ENCODE results near the gene LIME1. TPM values are rescaled to one million over a fixed set of nuclear protein-coding genes. Genes with fewer than 3 reads are reported as not detected.

LIME1 gene
- total RNA-seq, 1 experiment from 2014 or later, result 13.5 TPM

- Mint-ChIP-seq H3K27me3 (ENCODE audit: low read depth) (no peaks in the 10 kb centered on the region; the same call in 1 of the 2 replicates), H3K27ac (peak overlapping the region in 2 of 3 experiments; percentile 36 to 90; a peak in 2 of 7 replicates), H3K4me3 (no peak overlapping the region), H3K9me3 (no peaks in the 10 kb centered on the region), H3K4me1 (peaks cover 2 to 5% of the 10 kb centered on the region in 2 experiments; a peak in 2 of 4 replicates), H3K36me3 (ENCODE audit: insufficient read depth in 1 of 3, low read depth in 3 of 3) (peaks cover 0 to 15% (median 4%) of the 10 kb centered on the region in 3 experiments; a peak in 3 of 7 replicates)
- no peak overlapping the region for H3K4ac ChIP-seq (ENCODE audit: low read depth, low read length)
- H3K9me3 ChIP-seq (ENCODE audit: control insufficient read depth, low read depth, low read length), result no peaks in the 10 kb centered on the region
- H3K4me1 ChIP-seq (ENCODE audit: insufficient read depth, low read length), result no peaks in the 10 kb centered on the region
- no peak for TF ChIP-seq CTCF (conservative IDR thresholded peaks at IDR 0.05)
- no peak overlapping the region for H4K8ac ChIP-seq (replicated peaks; ENCODE audit: insufficient read length, low read depth, low read length)
- no peak overlapping the region for H4K91ac ChIP-seq (ENCODE audit: insufficient read length, low read depth, low read length)
- no peak overlapping the region for H3K4me2 ChIP-seq (ENCODE audit: insufficient read depth, insufficient read length, low read length)
- no peak for DNase-seq
- H2BK20ac ChIP-seq (ENCODE audit: low read depth, low read length, poor library complexity, severe bottlenecking), result no peak overlapping the region
- no peak overlapping the region for H2BK15ac ChIP-seq (ENCODE audit: low read depth, low read length)
- H3K18ac ChIP-seq (ENCODE audit: insufficient read length, low read depth, low read length), result no peak overlapping the region
- H3K56ac ChIP-seq (ENCODE audit: insufficient read length, low read depth, low read length), result no peak overlapping the region
- no peak overlapping the region for H2BK12ac ChIP-seq (ENCODE audit: insufficient read length, low read depth, low read length)
- no peak overlapping the region for H2AFZ ChIP-seq (ENCODE audit: low read length)
- H4K5ac ChIP-seq (ENCODE audit: insufficient read length, low read depth, low read length), result no peak overlapping the region
- peaks cover 5% of the 10 kb centered on the region for H3K79me1 ChIP-seq (ENCODE audit: insufficient read depth, low read depth, low read length, poor library complexity, severe bottlenecking)
- H2BK5ac ChIP-seq (ENCODE audit: insufficient read length, low read length), result no peak overlapping the region
- H4K20me1 ChIP-seq (ENCODE audit: control insufficient read depth, insufficient read depth, insufficient read length), result no peaks in the 10 kb centered on the region
- WGBS (ENCODE audit: extremely low coverage, insufficient read length, low lambda C conversion rate), result no CpG with 5 or more reads among the region's 16 CpGs
- no peak overlapping the region for H3K14ac ChIP-seq (ENCODE audit: insufficient read depth, low read length)
- H2BK120ac ChIP-seq (ENCODE audit: low read depth, low read length, poor library complexity, severe bottlenecking), result no peak overlapping the region
- no peaks in the 10 kb centered on the region for H3K79me2 ChIP-seq (ENCODE audit: insufficient read depth, low read length)
- H3K27ac ChIP-seq (ENCODE audit: insufficient read length, low read depth, low read length), result no peak overlapping the region
- H3K9ac ChIP-seq (ENCODE audit: extremely low read depth, insufficient read length, low read length), result no peak overlapping the region
- no peak overlapping the region for H2AK5ac ChIP-seq (ENCODE audit: insufficient read length, low read length)
- no peaks in the 10 kb centered on the region for H3K23me2 ChIP-seq (ENCODE audit: insufficient read length, low read depth, low read length, poor library complexity, severe bottlenecking)
- no peak overlapping the region for H3K23ac ChIP-seq (ENCODE audit: insufficient read length, low read depth, low read length)
- H3T11ph ChIP-seq (ENCODE audit: low read length), result no peak overlapping the region
- H3K27me3 ChIP-seq (ENCODE audit: insufficient read depth, low read length), result no peaks in the 10 kb centered on the region
Measured at GRCh38 chr20:63783970-63784369, 47.5 kb downstream of the LIME1 start.
